Right cardiac atrium (tissue), 5 donors: ENCODE data around the gene ENPP3. TPM values are rescaled to one million over a fixed set of nuclear protein-coding genes. Genes with fewer than 3 reads are reported as not detected.
A peak's percentile ranks its signal among the peaks of the same experiment; 100 is the strongest.

Experiments
- ATAC-seq, 2 donors: fragments of 200-7000 bp; cut with Tn5 transposase; one replicate each; pipeline versions ENCODE4 v1.8.0 to v1.9.1; 2020; ENCODE audit warnings: moderate library complexity in 2 of 2, mild to moderate bottlenecking in 1 of 2
- DNase-seq, 3 donors: peaks; one replicate each; pipeline ENCODE4 v3.0.0-alpha.2; 2020
- H3K27ac ChIP-seq: one replicate; pipeline ENCODE4 v1.5.1; 2013; ENCODE audit warnings: mild to moderate bottlenecking, low read length, control low read depth, moderate library complexity
- H3K27me3 ChIP-seq: one replicate; pipeline ENCODE4 v1.6.1; 2013; ENCODE audit not compliant: control insufficient read depth, insufficient read depth
- H3K4me1 ChIP-seq: one replicate; pipeline ENCODE4 v1.6.1; 2013; ENCODE audit warnings: low read length; ENCODE audit not compliant: control insufficient read depth, insufficient read depth
- H3K4me3 ChIP-seq: one replicate; pipeline ENCODE4 v1.5.1; 2013; ENCODE audit warnings: low read length, control low read depth
- H3K9me3 ChIP-seq: one replicate; pipeline ENCODE4 v1.6.1; 2013; ENCODE audit warnings: low read length; ENCODE audit not compliant: control insufficient read depth
- WGBS: extraction: QIAGEN DNeasy Blood & Tissue Kit; methylation state at CpG from one replicate; pipeline ENCODE4 v1.1.7; 2013; 5-methylcytosine and 5-hydroxymethylcytosine counted together
- intact Hi-C, 4 donors: fragments of 100-400 bp; cut with DNase I; formaldehyde crosslinking; loops; one replicate each; pipeline versions ENCODE4 v1.11.0 to v1.14.0; 2022 to 2023
- polyA plus RNA-seq: library from polyadenylated mRNA; stranded (reverse); fragments of 200-250 nt; gene quantifications from one replicate; pipeline ENCODE4 v1.2.3, GENCODE V29; 2013
- total RNA-seq, 4 donors: library from RNA; stranded (reverse); fragmentation: NEBNext Ultra II Directional; extraction: Animal tissue kit (Norgen Biotek cat#: 25700); gene quantifications; one replicate each; pipeline ENCODE4 v1.2.1, GENCODE V29; 2021
- donor health status: healthy with polysubstance abuse.
- donor health status: DM: no; HTN: yes; CAD: no.
- donor health status: DM: no; HTN: no; CAD: no.
- donor health status: DM: no; HTN: yes; CAD: no; lungs with severe emphysema.
- donor health status: DM: yes; HTN: yes; CAD: no.

ENPP3 gene
- total and polyA plus RNA-seq, 5 donors: 0.14 to 0.40 (median 0.15) TPM

DNA sequence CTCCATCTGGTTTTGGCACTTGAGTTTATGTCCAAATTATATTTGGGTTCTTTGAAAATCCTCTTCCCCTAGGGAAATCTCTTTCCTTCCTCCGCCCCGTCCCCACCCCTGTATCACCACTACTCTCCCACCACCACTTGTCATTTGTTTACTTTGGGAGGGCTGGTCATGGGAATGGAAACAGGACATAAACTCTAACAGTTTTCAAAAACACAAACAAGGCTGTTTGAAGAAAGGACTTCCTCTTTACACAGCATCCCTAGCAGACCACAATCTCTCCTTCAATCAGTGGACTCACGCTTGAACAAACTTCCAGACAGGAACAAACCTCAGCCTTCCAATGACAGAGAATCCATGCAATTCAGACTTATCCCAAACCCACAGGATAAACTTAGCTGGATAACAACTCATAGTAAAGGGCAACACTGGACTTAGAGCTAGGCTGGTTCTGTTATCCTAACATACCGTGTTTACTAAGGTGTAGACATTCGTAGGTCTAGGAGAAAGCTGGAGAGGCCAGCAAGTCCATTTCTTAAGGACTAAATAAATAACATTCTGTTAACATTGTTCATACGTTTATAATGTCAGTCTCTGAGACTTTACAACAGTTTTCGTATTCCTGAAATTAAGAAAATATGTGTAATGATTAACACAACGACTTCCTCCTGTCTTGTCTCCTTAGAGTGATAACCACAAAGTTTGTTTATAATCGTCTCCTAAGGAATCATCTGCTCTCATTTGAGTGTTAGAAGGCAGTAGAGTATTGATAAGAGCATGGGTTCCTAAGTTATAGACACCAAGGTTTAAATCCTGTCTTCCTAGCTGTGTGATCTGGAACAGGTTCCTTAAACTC, 117.8 kb downstream of the ENPP3 start:
- H3K4me3 ChIP-seq: no peak overlapping the region
- WGBS: 48% methylated on average over 9 of the region's 9 CpGs
- H3K27me3 ChIP-seq: no peaks in the 10 kb centered on the region
- H3K4me1 ChIP-seq: no peaks in the 10 kb centered on the region
- no peak overlapping the region for H3K27ac ChIP-seq
- intact Hi-C loops: no loop called here
- peak in 1 of 2 donors; percentile 53 for ATAC-seq
- H3K9me3 ChIP-seq: no peaks in the 10 kb centered on the region
- DNase-seq: no peak

DNA sequence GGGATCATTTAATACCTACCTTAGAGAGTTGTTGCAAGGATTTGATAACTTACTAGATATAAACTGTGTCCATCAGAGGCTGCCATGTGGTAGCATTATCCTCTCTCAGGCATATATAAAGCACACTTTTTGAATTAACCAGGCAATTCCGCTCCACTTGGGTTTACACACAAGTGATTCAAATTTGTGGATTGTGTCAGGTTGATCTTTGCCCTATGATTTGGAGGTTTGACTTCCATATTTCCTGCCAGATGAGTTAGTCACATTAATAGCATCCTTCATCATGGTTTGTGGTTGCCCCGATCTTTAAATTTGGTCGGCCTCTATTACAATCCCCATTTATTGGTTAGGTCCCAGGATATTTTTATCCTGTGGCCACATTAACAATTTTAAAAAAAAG, 118.5 kb downstream of the ENPP3 start:
- Histone ChIP-seq H3K4me1 (no peaks in the 10 kb centered on the region), H3K9me3 (no peaks in the 10 kb centered on the region), H3K27ac (no peak overlapping the region), H3K27me3 (no peaks in the 10 kb centered on the region), H3K4me3 (no peak overlapping the region)
- 96% methylated on average over 3 of the region's 3 CpGs for WGBS
- ATAC-seq (no peak), DNase-seq (no peak)
- intact Hi-C loops: no loop called here

DNA sequence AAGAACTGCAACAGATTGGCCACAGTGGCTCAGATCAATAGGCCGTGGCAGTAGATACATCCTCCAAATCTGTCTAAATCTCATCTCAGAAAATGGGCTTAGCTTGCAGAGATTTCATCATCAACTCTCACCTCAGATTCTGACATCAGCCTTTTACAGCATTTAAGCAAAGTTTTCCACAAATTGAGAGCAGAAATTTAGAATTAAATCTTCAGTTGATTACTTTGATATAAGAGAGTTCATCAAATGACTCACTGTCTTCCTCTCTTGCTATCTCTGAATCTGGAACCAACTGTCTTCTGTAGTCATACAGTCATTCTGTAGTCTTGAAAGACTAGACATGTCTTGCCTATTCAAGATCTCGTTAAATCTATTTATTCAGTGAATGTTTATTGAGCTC, 118.9 kb downstream of the ENPP3 start:
- 87% methylated on average over 2 of the region's 2 CpGs for WGBS
- Histone ChIP-seq H3K4me1 (no peaks in the 10 kb centered on the region), H3K9me3 (no peaks in the 10 kb centered on the region), H3K4me3 (no peak overlapping the region), H3K27me3 (no peaks in the 10 kb centered on the region), H3K27ac (no peak overlapping the region)
- intact Hi-C loops: no loop called here
- DNase-seq (no peak), ATAC-seq (no peak)

DNA sequence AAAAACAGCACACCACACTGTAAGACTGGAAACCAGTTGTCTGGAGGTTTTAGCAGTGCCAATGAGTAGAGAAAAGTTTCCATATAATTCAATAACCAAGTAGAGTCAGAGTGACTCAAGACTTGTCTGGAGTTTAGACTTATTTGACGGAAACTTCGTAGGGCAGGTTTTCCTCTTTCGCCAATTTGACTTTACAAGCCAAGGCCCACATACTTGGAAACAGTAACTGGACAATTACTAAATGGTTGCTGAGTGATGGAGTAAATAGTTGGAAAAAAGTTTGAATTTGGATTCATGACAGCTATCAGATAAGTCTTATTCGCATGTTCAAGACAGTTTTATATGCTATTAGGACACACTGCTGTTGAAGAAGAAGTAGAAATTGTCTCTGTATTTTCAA, 121.8 kb downstream of the ENPP3 start:
- Histone ChIP-seq H3K4me3 (no peak overlapping the region), H3K4me1 (no peaks in the 10 kb centered on the region), H3K27me3 (no peaks in the 10 kb centered on the region), H3K27ac (no peak overlapping the region), H3K9me3 (no peaks in the 10 kb centered on the region)
- WGBS: 70% methylated on average over 4 of the region's 4 CpGs
- ATAC-seq (peak; percentile 45 to 56), DNase-seq (no peak)
- intact Hi-C loops: no loop called here

DNA sequence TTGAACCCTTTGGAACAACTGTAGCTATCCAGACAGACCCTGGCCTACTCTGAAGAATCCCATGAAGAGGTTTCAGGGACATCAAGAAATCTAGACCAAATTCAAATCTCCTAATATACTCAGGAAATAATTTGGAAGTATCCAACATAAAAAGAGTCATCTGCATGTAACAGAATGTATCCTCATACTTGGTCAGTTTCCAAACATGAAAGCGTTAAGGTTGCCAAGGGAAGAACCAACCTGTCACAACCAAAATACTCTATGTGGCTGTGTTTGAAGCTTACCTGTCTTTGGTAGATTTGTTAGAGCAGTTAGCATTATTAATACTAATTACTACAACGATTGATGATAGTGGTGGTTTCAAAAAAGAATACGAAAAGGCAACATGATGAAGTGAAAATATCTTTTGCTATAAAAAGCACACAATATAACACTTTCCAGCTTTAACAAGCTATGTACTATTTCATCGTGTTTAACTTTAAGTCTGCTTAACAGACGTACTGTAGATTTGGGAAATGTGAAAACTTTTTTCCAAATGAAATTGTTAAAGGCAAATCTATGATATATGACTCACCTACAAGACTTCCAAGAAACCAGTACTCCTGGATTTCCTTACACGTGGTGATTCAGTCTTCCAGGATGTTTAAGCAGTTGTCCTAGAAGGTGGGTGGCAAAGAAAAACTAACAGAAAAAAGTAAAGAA, 124.1 kb downstream of the ENPP3 start:
- Histone ChIP-seq H3K4me3 (no peak overlapping the region), H3K27me3 (no peaks in the 10 kb centered on the region), H3K27ac (no peak overlapping the region), H3K9me3 (no peaks in the 10 kb centered on the region), H3K4me1 (no peaks in the 10 kb centered on the region)
- DNase-seq: no peak
- WGBS: 68% methylated on average over 6 of the region's 6 CpGs
- intact Hi-C loops: no loop called here
- no peak for ATAC-seq

DNA sequence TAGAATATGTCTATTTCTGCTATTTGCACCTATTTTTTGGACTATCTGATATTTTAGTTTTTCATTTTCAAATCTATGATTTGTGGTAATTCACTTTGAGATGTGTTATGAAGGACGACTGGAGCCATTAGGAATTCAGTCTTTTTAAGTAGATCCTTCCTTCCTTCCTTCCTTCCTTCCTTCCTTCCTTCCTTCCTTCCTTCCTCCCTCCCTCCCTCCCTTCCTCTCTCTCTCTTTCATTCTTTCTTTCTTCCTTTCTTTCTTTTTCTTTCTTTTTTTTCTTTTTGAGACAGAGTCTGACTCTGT, 124.6 kb downstream of the ENPP3 start:
- DNase-seq: no peak
- ATAC-seq: no peak
- H3K27me3 ChIP-seq: no peaks in the 10 kb centered on the region
- intact Hi-C loops: no loop called here
- no peaks in the 10 kb centered on the region for H3K4me1 ChIP-seq
- H3K4me3 ChIP-seq: no peak overlapping the region
- no peak overlapping the region for H3K27ac ChIP-seq
- no peaks in the 10 kb centered on the region for H3K9me3 ChIP-seq
- 63% methylated on average over 1 of the region's 1 CpG for WGBS

DNA sequence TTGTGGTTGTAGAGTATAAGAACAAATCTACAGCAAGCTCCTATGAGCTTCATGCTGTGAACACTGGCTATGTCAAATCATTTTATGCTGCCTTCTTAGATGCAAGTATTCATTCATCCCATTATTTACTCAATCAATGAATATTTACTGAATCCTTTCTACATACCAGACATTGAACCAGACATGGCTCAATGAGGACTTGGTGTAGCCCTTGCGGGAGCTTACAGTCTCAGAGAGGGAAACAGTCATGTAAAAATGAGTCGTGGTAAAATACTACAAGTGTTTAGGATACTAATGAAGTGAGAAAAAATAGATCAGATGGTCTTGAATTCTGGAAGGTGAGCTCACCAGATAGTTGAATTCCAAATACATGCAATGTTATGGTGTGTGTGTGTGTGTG, 125.9 kb downstream of the ENPP3 start:
- intact Hi-C loops: no loop called here
- whole genome bisulfite sequencing: 93% methylated on average over 2 of the region's 2 CpGs
- no peak overlapping the region for H3K4me3 ChIP-seq
- no peaks in the 10 kb centered on the region for H3K27me3 ChIP-seq
- H3K27ac ChIP-seq: no peak overlapping the region
- DNase-seq (no peak), ATAC-seq (no peak)
- H3K9me3 ChIP-seq: no peaks in the 10 kb centered on the region
- H3K4me1 ChIP-seq: no peaks in the 10 kb centered on the region

DNA sequence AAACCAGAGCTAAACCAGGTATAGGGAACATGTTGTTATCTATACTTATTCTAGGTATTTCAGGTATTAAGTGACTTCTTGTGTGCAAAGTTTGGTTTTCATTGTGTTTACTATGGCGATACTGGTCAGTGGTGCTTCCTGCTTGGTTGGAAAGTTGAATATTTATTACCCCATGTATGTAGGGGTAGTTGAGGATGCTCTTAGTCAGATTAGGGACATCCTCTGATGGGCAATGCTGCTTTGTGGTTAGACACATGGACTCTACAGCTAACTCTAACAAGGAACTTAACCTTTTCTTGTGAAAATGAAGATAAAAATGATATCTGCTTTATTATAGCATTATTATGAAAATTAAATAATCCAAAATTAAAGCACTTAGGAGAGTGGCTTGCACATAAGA, 126.6 kb downstream of the ENPP3 start:
- Histone ChIP-seq H3K27ac (no peak overlapping the region), H3K4me1 (no peaks in the 10 kb centered on the region), H3K9me3 (no peaks in the 10 kb centered on the region), H3K27me3 (no peaks in the 10 kb centered on the region), H3K4me3 (no peak overlapping the region)
- no peak for ATAC-seq
- WGBS: 46% methylated on average over 1 of the region's 1 CpG
- no peak for DNase-seq
- intact Hi-C loops: no loop called here

DNA sequence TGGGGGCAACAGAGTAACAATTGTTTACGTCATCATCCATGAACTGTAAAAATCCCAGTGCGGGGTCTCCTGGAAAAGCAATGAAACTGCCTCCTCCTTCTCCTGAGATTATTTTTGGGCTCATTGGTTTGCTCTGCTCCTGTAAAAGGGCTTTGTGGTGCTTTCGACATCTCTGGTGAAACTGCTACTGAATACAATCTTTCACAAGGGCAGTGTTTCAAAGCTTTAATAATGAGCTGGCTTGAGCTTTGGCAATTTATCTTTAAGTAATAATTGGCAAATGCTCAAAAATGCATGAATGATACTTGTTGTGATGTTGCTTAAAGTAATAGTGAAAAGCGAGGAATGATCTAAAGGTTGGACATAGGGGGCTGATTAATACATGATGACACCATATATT, 127.2 kb downstream of the ENPP3 start:
- no peaks in the 10 kb centered on the region for H3K4me1 ChIP-seq
- ATAC-seq (no peak), DNase-seq (no peak)
- no peak overlapping the region for H3K27ac ChIP-seq
- no peaks in the 10 kb centered on the region for H3K27me3 ChIP-seq
- H3K9me3 ChIP-seq: no peaks in the 10 kb centered on the region
- WGBS: 67% methylated on average over 4 of the region's 4 CpGs
- intact Hi-C loops: no loop called here
- H3K4me3 ChIP-seq: no peak overlapping the region

DNA sequence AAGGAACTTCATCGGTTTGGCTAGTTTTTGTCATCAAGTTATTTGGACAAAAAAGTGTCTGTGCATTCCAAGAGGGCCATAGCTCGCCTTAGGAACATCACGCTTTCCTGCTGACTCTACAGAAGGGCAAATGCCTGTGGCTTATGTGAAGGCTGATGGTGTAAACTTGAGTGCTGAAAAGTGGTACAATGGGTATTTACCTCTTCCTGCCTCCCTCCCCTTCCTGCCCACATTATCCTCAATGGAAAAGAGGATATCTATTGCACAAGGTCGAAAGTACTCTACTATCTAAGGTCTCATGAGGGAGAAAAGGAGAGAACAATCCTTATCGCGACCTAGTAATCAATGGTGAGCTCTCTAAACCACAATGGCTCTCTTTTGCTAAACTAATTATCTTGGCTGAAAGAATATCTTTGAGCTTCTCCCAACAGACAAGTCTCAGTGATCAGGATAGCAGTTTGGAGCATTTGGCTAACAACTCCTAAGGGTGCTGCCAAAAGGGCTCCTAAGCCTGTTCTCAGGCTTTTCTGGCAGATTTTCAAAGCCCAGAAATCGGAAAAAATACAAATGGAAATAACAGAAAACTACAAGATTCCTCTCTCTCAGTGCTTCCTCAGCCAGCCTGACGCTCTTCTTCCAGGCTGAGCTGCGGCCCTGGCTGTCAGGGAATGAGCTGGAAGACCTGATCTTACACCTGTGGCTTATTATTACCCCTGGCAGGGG, 128.1 kb downstream of the ENPP3 start:
- Histone ChIP-seq H3K4me1 (no peaks in the 10 kb centered on the region), H3K9me3 (no peaks in the 10 kb centered on the region), H3K27me3 (no peaks in the 10 kb centered on the region), H3K4me3 (no peak overlapping the region), H3K27ac (no peak overlapping the region)
- 32% methylated on average over 9 of the region's 9 CpGs for WGBS
- ATAC-seq: peak; percentile 77 to 87
- intact Hi-C loops: no loop called here
- DNase-seq: no peak

DNA sequence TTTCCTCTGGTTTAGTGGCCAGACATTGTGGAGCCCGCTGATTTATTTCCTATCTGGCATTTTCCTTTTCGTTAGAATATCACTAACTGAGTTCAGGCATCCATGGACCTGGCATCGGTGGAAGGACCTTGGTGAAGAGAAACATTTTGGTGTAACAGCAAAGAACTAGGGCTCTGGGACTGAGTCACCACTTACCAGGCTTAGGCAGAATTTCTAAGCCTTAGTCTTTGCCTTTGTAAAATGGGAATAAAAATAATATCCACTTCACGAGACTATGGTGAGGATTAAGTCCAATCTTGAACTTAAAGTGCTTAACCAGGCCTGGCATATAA, 128.7 kb downstream of the ENPP3 start:
- Histone ChIP-seq H3K4me1 (no peaks in the 10 kb centered on the region), H3K27ac (no peak overlapping the region), H3K9me3 (no peaks in the 10 kb centered on the region), H3K27me3 (no peaks in the 10 kb centered on the region), H3K4me3 (no peak overlapping the region)
- 56% methylated on average over 4 of the region's 4 CpGs for WGBS
- ATAC-seq (no peak), DNase-seq (no peak)
- intact Hi-C loops: no loop called here
